Ovary (tissue), 3 donors: ENCODE data around the gene JARID2.

Experiments used
- POLR2A ChIP-seq: fragments of 450-650 bp; IDR thresholded peaks from one replicate; pipeline ENCODE4 v1.6.1; 2017; ENCODE audit warnings: antibody characterized with exemption, mild to moderate bottlenecking, moderate library complexity
- TF ChIP-seq, protein P1 (sequence below), 3 donors: fragments of 450-650 bp in 2 of 3; fragments of 200-600 bp in 1 of 3; IDR thresholded peaks; one replicate each; pipeline versions ENCODE4 v1.5.1 to v1.8.0; 2016 to 2022; ENCODE audit warnings: antibody characterized with exemption in 3 of 3, mild to moderate bottlenecking in 1 of 3
- donor health status: DM: no; HTN: no; CAD: no.

- TF ChIP-seq, protein P1, sequence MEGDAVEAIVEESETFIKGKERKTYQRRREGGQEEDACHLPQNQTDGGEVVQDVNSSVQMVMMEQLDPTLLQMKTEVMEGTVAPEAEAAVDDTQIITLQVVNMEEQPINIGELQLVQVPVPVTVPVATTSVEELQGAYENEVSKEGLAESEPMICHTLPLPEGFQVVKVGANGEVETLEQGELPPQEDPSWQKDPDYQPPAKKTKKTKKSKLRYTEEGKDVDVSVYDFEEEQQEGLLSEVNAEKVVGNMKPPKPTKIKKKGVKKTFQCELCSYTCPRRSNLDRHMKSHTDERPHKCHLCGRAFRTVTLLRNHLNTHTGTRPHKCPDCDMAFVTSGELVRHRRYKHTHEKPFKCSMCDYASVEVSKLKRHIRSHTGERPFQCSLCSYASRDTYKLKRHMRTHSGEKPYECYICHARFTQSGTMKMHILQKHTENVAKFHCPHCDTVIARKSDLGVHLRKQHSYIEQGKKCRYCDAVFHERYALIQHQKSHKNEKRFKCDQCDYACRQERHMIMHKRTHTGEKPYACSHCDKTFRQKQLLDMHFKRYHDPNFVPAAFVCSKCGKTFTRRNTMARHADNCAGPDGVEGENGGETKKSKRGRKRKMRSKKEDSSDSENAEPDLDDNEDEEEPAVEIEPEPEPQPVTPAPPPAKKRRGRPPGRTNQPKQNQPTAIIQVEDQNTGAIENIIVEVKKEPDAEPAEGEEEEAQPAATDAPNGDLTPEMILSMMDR (IDR thresholded peaks at IDR 0.05): no peak
- TF ChIP-seq POLR2A: no peak
Measured at GRCh38 chr6:15263780-15264374, 18.0 kb downstream of the JARID2 start.
